Mesodermal cell (in vitro differentiated cells): ENCODE results near the gene KISS1R.

ENCODE experiments used
- H3K27ac ChIP-seq: 2 replicates; pipeline ENCODE4 v1.7.0; 2013; ENCODE audit warnings: mild to moderate bottlenecking, low read depth, low read length, moderate library complexity; ENCODE audit not compliant: severe bottlenecking
- H3K36me3 ChIP-seq: 2 replicates; pipeline ENCODE4 v1.7.1; 2013; ENCODE audit warnings: mild to moderate bottlenecking, low read length, moderate library complexity; ENCODE audit not compliant: control insufficient read depth, insufficient read depth
- H3K4me1 ChIP-seq: one replicate; pipeline ENCODE4 v1.7.1; 2013; ENCODE audit warnings: mild to moderate bottlenecking, low read length; ENCODE audit not compliant: insufficient read depth, control insufficient read depth, poor library complexity, severe bottlenecking
- H3K4me3 ChIP-seq: 2 replicates; pipeline ENCODE4 v1.7.0; 2013; ENCODE audit warnings: low read length, control low read depth, mild to moderate bottlenecking; ENCODE audit not compliant: insufficient read depth, poor library complexity, severe bottlenecking; ENCODE audit errors: extremely low read depth
- H3K9me3 ChIP-seq: 2 replicates; pipeline ENCODE4 v1.7.1; 2013; ENCODE audit warnings: mild to moderate bottlenecking, low read length, moderate library complexity; ENCODE audit not compliant: control insufficient read depth
- WGBS, 2 experiments: methylation state at CpG; one replicate each; pipeline ENCODE4 v1.1.5; 2013; ENCODE audit warnings: missing lambda C conversion rate in 2 of 2; ENCODE audit not compliant: insufficient coverage in 2 of 2; 5-methylcytosine and 5-hydroxymethylcytosine counted together

The KISS1R gene

DNA sequence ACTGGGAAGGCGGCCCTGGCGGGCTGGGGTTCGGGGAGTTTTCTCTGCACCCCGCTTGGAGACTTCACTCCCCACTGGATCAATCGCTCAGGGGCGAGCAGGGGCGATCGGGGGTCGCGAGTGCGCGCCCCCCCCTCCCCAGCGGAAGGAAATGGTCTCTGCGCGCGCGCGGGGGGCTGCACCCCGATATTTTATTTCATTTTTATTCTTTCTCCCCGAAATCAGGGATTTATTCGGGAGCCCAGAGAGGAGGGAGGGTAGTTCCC, 9.1 kb downstream of the KISS1R start:
- Histone ChIP-seq H3K9me3 (no peaks in the 10 kb centered on the region), H3K36me3 (peaks cover 37% of the 10 kb centered on the region), H3K27ac (peak overlapping the region; percentile 86), H3K4me3 (peak overlapping the region; percentile 99), H3K4me1 (peaks cover 4% of the 10 kb centered on the region)
- WGBS, 2 experiments, result 0% methylated on average over 1 to 7 of the region's 21 CpGs

GRCh38 chr19:926589-927350, 9.6 kb downstream of the KISS1R start:
- Histone ChIP-seq H3K4me3 (peak overlapping the region; percentile 99), H3K9me3 (no peaks in the 10 kb centered on the region), H3K36me3 (peaks cover 41% of the 10 kb centered on the region), H3K4me1 (peaks cover 4% of the 10 kb centered on the region), H3K27ac (peak overlapping the region; percentile 86)
- WGBS, 2 experiments, result 0% methylated on average over 30 to 33 of the region's 52 CpGs

DNA sequence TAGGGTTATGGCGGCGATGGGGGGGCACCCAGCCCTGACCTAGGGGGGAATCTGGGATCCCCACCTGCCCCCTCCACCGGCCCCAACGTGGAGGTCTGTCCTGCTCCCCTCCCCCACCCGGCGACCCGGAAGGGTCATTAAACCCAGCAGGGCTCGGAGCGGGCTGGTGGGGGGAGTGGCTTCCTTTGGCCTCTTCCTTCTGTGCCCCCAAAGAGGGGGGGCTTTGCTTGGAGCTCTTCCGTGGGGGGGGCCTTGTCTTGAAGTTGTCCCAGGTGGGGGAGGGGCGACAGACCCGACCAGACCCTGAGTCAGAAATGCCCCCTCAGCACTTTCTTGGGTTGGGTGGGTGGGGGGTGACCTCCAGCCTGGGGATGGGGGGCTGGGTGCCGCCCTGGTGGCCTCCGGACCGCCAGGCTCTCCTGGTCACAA, 10.2 kb downstream of the KISS1R start:
- H3K4me1 ChIP-seq, result peaks cover 5% of the 10 kb centered on the region
- H3K36me3 ChIP-seq, result peaks cover 47% of the 10 kb centered on the region
- H3K4me3 ChIP-seq, result peak overlapping the region; percentile 99
- 2% methylated on average over 6 of the region's 15 CpGs; no CpG with 5 or more reads in 1 of the 2 experiments for WGBS, 2 experiments
- peak overlapping the region; percentile 86 for H3K27ac ChIP-seq
- no peaks in the 10 kb centered on the region for H3K9me3 ChIP-seq

DNA sequence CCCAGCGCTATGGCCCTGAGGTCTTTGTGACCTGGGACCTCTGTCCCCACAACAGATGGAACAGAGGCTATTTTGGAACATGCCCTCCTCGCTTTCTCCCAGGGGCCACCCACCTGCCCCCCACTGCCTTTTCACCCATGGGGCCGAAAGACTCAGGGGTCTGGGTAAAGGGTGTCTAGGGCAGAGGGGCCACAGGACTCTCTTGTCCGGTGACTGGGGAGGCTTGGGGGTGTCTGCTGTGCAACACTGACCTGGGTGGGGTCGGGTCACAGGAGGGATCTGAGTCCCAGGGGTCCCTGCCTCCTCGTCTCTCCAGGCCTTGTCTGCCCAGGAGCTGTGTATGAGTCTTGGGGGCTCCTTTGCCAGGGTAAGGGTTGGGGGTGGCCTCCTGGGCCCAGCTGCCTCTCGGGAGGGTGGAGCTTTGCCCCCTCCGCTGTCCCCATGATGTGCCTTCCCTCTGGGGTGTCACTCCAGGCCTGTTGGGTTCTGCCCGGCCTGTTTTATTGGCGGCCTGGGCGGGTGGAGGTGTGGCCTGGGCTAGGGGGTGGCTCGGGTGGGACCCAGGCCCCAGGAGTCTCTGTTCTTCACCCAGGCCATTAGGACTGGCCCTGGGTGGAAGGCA, 10.8 kb downstream of the KISS1R start:
- peaks cover 49% of the 10 kb centered on the region for H3K36me3 ChIP-seq
- no peaks in the 10 kb centered on the region for H3K9me3 ChIP-seq
- H3K4me3 ChIP-seq, result peak overlapping the region; percentile 99
- H3K27ac ChIP-seq, result peak overlapping the region; percentile 86
- peaks cover 10% of the 10 kb centered on the region for H3K4me1 ChIP-seq
- WGBS, 2 experiments, result 63 to 85% methylated on average over 6 to 8 of the region's 12 CpGs

DNA sequence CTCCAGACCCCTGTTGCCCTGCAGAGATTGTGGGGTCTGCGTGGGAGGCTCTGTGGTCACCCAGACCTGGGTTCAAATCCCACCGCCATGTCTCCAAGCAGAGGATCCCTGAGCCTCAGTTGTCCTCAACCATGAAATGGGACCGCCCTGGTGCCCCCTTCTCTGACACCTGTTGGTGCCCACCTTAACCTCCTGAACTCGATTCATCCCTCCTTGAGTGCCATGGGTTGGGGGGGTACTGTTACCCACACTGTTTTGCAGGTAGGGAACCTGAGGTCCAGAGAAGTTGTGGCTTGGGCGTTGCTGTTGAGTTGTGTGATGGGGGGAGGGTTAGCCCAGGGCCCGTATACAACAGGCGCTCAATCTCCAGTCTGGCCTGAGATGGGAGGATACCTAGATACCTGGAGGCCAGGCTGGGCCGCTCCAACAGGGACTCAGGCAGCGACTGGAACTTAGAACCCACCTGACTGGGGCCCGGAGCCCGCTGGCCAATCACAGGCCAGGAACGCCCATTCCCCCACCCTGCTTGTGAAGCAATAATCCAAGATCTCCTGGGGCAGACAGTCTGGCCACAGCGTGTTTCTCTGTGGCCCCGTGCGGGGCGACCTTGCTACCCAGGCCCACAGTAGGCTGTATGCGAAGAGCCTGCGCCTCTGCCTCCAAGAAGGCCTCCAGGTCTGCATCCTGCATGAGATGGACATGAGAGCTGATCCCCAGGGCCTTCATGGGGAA, 11.5 kb downstream of the KISS1R start:
- Histone ChIP-seq H3K4me1 (peaks cover 16% of the 10 kb centered on the region), H3K4me3 (no peak overlapping the region), H3K9me3 (no peaks in the 10 kb centered on the region), H3K27ac (peak overlapping the region; percentile 86), H3K36me3 (peaks cover 52% of the 10 kb centered on the region)
- WGBS, 2 experiments, result 90 to 92% methylated on average over 13 to 18 of the region's 18 CpGs

DNA sequence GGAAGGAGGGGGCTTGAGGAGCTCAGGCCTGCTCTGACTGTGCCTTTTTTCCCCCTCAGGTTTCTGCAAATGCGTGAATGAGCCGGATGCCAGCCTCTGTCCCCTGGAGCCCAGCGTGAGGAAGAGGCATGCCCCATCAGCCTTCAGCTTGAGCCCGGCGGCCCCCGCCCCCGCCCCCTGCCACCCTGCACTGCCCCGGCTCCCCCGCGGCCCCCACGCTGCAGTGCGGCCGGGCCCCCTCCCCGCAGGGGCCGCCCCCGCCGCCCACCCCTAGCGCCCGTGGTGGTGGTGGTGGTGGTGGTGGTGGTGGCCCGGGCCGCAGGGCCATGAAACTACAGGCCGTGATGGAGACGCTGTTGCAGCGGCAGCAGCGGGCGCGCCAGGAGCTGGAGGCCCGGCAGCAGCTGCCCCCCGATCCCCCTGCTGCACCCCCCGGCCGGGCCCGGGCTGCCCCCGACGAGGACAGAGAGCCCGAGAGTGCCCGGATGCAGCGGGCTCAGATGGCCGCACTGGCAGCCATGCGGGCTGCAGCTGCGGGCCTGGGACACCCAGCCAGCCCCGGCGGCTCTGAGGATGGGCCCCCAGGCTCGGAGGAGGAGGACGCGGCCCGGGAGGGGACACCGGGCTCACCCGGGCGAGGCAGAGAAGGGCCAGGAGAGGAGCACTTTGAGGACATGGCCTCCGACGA, 12.2 kb downstream of the KISS1R start:
- H3K36me3 ChIP-seq, result peaks cover 59% of the 10 kb centered on the region
- H3K4me3 ChIP-seq, result no peak overlapping the region
- H3K9me3 ChIP-seq, result no peaks in the 10 kb centered on the region
- peaks cover 19% of the 10 kb centered on the region for H3K4me1 ChIP-seq
- 97 to 98% methylated on average over 27 to 29 of the region's 51 CpGs for WGBS, 2 experiments
- H3K27ac ChIP-seq, result no peak overlapping the region

- Histone ChIP-seq H3K36me3 (peaks cover 64% of the 10 kb centered on the region), H3K27ac (no peak overlapping the region), H3K9me3 (no peaks in the 10 kb centered on the region), H3K4me3 (no peak overlapping the region), H3K4me1 (peaks cover 22% of the 10 kb centered on the region)
- 86 to 98% methylated on average over 6 of the region's 6 CpGs for whole genome bisulfite sequencing, 2 experiments
These were observed 12.7 kb downstream of the KISS1R start for GRCh38 chr19:929891-930258.

DNA sequence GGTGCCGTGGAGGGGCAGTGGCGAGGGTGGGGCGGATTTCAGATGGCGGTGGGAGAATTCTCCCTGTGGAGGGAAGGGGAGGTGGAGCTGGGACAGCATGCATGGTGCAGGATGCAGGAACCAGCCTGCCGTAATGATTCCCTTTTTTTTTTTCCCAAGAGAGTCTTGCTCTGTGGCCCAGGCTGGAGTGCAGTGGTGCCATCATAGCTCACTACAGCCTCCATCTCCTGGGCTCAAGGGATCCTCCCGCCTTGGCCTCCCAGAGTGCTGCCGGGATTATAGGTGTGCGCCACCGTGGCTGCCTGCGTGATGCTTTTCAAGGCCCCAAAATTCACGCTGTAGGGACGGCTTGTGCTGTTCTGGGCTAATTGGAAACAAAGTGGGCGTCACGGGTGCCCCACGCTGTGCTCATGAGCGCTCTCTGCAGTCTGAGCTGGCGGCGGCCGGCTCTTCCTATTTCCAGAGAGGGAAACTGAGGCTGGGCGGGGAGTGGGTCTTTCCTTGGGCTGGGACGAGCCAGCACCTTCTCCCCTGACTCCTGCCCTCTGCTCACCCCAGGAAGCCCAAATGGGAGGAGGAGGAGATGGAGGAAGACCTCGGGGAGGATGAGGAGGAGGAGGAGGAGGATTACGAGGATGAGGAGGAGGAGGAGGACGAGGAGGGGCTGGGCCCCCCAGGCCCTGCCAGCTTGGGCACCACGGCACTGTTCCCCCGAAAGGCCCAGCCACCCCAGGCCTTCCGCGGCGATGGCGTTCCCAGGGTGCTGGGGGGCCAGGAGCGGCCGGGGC, 14.9 kb downstream of the KISS1R start:
- Histone ChIP-seq H3K9me3 (no peaks in the 10 kb centered on the region), H3K4me3 (no peak overlapping the region), H3K27ac (peak overlapping the region; percentile 90), H3K36me3 (peaks cover 81% of the 10 kb centered on the region), H3K4me1 (peaks cover 22% of the 10 kb centered on the region)
- 87 to 92% methylated on average over 24 to 30 of the region's 32 CpGs for WGBS, 2 experiments

- Histone ChIP-seq H3K4me3 (no peak overlapping the region), H3K4me1 (peaks cover 22% of the 10 kb centered on the region), H3K9me3 (no peaks in the 10 kb centered on the region), H3K36me3 (peaks cover 86% of the 10 kb centered on the region), H3K27ac (peak overlapping the region; percentile 90)
- 57 to 67% methylated on average over 41 to 42 of the region's 54 CpGs for whole genome bisulfite sequencing, 2 experiments
These were observed 15.8 kb downstream of the KISS1R start for GRCh38 chr19:932648-933552.
